Activated T-cell treated with anti-CD3 and anti-CD28 coated beads, Interleukin-2, amount 50 U/mL, for 48 hours (primary cell): ENCODE measurements around the gene AKAP8.

Experiments
- DNase-seq, 2 experiments: peaks; one replicate each; pipeline ENCODE4 v3.0.0-alpha.2; 2020

AKAP8 gene

DNA sequence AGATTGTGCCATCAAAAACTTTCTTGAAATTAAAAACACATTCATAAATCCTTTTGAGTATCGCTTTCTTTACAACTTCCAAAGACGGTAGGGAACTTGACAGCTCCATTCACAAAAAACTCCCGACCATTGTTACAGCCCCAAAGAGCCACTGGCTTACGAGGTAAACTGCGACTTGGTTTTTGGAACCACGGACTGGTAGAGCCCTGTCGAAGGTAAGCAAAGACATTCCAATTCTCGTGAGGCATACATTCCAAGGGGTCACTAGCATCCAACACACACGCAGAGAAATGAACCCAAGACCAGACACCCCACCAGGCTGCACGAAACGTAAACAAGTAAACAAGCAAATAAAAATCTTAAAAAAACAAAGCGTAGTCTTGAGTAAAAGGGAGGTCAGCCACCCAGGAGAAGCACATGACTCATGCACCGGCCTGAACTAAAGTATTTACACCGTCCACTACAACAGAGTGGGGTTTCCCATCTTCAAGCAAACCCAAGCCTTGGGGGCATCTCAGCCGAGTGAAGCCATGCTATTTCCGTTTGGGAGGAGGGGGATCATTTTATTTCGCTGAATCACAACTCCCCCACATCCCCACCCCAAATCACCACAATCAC lies 48.7 kb downstream of the AKAP8 start:
- no peak for DNase-seq

GRCh38 chr19:15328312-15328711 lies 51.3 kb downstream of the AKAP8 start:
- no peak for DNase-seq

GRCh38 chr19:15324791-15325519 lies 54.6 kb downstream of the AKAP8 start:
- DNase-seq = no peak

DNA sequence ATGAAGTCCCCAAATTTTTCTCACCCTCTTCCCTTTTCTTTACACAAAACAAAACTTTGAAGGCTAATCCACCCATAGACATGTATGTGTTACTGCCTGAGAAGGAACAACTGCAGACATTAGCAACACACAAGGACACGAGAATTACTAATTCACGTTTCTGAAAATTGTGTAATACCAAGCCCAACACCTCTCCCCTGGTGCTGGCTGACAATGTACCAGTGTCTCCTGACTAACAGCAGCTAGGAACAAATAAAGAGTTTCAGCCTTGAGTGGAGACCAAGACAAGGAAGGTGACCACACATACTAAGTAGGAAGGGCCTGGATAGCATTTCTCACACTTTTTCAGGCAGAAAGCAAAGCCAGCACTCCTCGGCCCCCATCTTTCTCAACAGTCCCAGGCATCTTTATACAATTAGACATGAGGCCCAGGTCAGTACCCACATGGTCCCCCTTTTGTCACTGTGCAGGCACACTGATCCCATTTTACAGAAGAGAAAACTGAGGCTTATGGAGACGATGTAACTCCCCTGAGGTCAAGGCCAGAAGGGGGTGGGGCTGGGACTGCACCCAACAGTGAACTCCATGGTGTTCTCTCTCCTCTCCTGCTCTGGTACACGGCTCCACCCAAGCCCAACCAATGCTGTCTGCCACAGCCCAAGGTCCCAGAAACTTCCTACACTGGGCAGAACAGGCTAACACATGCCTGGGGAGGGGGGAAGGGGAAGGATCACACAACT lies 55.9 kb downstream of the AKAP8 start:
- no peak for DNase-seq

- DNase-seq = no peak
Observed at GRCh38 chr19:15321739-15322138, 57.8 kb downstream of the AKAP8 start.

DNA sequence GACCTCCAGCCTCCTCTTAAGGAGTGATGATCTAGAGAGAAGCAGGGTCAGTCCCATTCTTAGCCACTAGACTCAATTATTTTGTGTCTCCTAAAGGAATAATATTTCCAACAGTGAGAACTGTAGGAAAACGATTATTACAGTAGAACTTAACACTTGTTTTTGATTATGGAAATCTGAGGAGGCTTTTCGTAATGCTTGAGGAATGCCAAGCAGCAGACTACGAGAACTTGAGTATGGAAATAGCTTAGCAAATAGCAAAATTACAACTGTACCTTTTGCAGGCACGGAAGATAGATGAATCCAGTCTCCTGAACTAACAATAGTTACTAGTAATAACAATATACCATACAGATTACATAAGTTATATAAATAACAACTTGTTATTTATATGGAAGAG lies 59.5 kb downstream of the AKAP8 start:
- no peak for DNase-seq

GRCh38 chr19:15318241-15318691 lies 61.3 kb downstream of the AKAP8 start:
- no peak for DNase-seq

GRCh38 chr19:15317392-15318071 lies 62.1 kb downstream of the AKAP8 start:
- no peak for DNase-seq

DNA sequence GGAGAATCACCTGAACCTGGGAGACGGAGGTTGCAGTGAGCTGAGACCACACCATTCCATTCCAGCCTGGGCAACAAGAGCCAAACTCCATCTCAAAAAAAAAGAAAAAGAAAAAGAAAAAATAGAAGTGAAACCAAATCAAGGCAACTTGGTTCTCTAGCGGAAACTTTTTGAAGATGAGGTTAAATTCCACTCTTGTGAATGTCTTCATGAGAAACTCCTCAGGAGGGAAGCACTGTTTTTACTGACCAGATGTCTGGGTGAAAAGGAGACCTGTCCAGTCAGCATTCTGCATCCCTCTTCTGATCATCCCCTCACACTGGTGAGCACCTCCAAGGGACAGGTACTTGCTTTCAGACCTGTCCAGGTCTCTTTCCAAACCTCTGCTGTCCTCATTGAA lies 63.1 kb downstream of the AKAP8 start:
- DNase-seq = no peak

GRCh38 chr19:15315101-15315500 lies 64.5 kb downstream of the AKAP8 start:
- DNase-seq = no peak

- no peak for DNase-seq
Observed at GRCh38 chr19:15313649-15314279, 65.8 kb downstream of the AKAP8 start.

DNA sequence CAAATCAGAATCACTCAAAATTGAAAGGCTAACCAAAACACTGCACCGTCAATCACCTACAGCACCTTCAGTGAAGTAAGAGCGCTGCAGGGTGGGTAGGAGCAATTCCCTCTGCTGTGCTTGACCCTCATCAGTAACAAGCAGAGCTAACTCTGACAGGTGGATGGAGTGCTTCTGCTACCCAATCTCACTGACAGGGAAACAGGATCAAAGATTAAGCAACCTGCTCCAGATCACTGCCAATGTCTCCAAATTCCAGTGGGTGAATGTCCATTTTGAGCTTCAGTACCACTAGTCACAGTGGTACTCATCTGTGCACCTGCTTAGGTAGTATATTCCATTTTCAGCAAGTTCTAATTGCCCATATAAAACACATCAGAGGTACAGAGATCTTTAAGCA lies 72.4 kb downstream of the AKAP8 start:
- DNase-seq = no peak

GRCh38 chr19:15305582-15306334 lies 73.8 kb downstream of the AKAP8 start:
- DNase-seq = no peak

- DNase-seq = peak; percentile 60 to 68
Observed at GRCh38 chr19:15304140-15304705, 75.4 kb downstream of the AKAP8 start.
